ENCODE results near the gene TFEB. TPM values are rescaled to one million over a fixed set of nuclear protein-coding genes. Genes with fewer than 3 reads are reported as not detected.

The TFEB gene
- polyA plus RNA-seq, 4 donors: 11.5 to 153 (median 27.1) TPM

GRCh38 chr6:41699063-41699462 is 36.3 kb downstream of the TFEB start:
- FAIRE-seq (no peak), DNase-seq (no peak)
- WGBS, 3 donors: 76 to 91% (median 83%) methylated on average over 2 of the region's 2 CpGs
- peaks cover 0 to 72% (median 0%) of the 10 kb centered on the region in 3 donors for H3K36me3 ChIP-seq (ENCODE audit: control insufficient read depth in 3 of 3, insufficient read depth in 2 of 3, low read depth in 1 of 3, low read length in 3 of 3)
- H3K4me1 ChIP-seq (ENCODE audit: control insufficient read depth in 3 of 3, insufficient read depth in 2 of 3, low read depth in 1 of 3, low read length in 2 of 3): no peaks in the 10 kb centered on the region
- no peak overlapping the region for H3K27ac ChIP-seq (ENCODE audit: low read depth in 1 of 3, low read length in 2 of 3)
- H3K27me3 ChIP-seq (ENCODE audit: control insufficient read depth in 3 of 3, insufficient read depth in 3 of 3, low read length in 3 of 3): no peaks in the 10 kb centered on the region
- no peaks in the 10 kb centered on the region for H3K9me3 ChIP-seq (ENCODE audit: control insufficient read depth in 2 of 2, insufficient read depth in 1 of 2, low read depth in 1 of 2, low read length in 1 of 2)
- no peak overlapping the region for H3K4me3 ChIP-seq (ENCODE audit: low read depth in 1 of 3, low read length in 3 of 3)

DNA sequence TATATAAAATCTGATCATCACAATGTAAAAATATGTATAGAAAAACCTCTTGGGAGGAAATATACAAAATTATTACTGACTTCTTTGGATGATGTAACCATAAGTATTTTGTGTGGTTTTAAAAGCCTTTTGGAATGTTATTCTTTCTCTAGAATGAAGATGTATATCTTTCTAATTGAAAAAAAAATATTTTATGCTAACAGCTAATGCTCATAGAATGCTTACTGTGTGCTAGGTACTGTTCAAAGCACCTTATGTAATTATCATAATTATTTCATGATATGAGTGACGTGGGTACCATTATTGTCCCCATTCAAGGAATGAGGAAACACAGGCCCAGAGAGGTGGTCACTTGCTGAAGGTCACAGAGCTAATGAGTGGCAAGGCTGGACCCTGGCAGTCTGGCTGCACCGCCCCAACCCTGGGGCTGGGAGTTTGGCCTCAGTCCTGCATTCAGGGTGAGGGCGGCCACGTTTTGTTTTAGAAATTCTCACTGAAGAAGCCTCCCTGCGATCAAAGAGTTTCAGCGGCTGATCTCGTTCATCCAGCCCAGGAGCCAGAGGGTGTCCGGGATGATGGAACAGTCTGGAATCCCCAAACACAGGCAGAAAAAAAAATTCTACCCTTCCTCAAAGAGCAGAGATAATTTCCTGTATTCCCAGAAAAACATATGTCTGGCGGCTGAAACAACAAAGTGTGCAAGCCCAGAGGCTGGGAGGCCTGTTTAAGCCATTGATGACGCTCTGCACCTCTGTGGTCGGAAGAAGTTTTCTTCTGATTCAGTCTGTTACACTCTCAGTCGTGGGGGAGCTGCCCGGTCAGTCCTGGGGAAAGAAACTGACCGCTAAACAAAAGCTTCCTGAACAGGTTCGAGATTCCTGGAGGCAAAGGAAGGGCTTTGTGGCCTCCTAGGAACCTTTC is 37.3 kb downstream of the TFEB start:
- Histone ChIP-seq H3K4me3 (ENCODE audit: low read depth in 1 of 3, low read length in 3 of 3) (no peak overlapping the region), H3K9me3 (ENCODE audit: control insufficient read depth in 2 of 2, insufficient read depth in 1 of 2, low read depth in 1 of 2, low read length in 1 of 2) (no peaks in the 10 kb centered on the region), H3K27ac (ENCODE audit: low read depth in 1 of 3, low read length in 2 of 3) (no peak overlapping the region), H3K36me3 (ENCODE audit: control insufficient read depth in 3 of 3, insufficient read depth in 2 of 3, low read depth in 1 of 3, low read length in 3 of 3) (peaks cover 0 to 70% (median 0%) of the 10 kb centered on the region in 3 donors), H3K4me1 (ENCODE audit: control insufficient read depth in 3 of 3, insufficient read depth in 2 of 3, low read depth in 1 of 3, low read length in 2 of 3) (no peaks in the 10 kb centered on the region), H3K27me3 (ENCODE audit: control insufficient read depth in 3 of 3, insufficient read depth in 3 of 3, low read length in 3 of 3) (no peaks in the 10 kb centered on the region)
- FAIRE-seq: no peak
- DNase-seq: no peak
- whole genome bisulfite sequencing, 3 donors: 74 to 85% (median 82%) methylated on average over 15 of the region's 15 CpGs

- 93 to 96% (median 94%) methylated on average over 6 of the region's 6 CpGs for WGBS, 3 donors
- Histone ChIP-seq H3K27me3 (ENCODE audit: control insufficient read depth in 3 of 3, insufficient read depth in 3 of 3, low read length in 3 of 3) (no peaks in the 10 kb centered on the region), H3K4me3 (ENCODE audit: low read depth in 1 of 3, low read length in 3 of 3) (no peak overlapping the region), H3K9me3 (ENCODE audit: control insufficient read depth in 2 of 2, insufficient read depth in 1 of 2, low read depth in 1 of 2, low read length in 1 of 2) (no peaks in the 10 kb centered on the region), H3K4me1 (ENCODE audit: control insufficient read depth in 3 of 3, insufficient read depth in 2 of 3, low read depth in 1 of 3, low read length in 2 of 3) (no peaks in the 10 kb centered on the region), H3K27ac (ENCODE audit: low read depth in 1 of 3, low read length in 2 of 3) (no peak overlapping the region), H3K36me3 (ENCODE audit: control insufficient read depth in 3 of 3, insufficient read depth in 2 of 3, low read depth in 1 of 3, low read length in 3 of 3) (peaks cover 0 to 67% (median 0%) of the 10 kb centered on the region in 3 donors)
- no peak for DNase-seq
- FAIRE-seq: no peak
Observed at GRCh38 chr6:41696788-41697187, 38.6 kb downstream of the TFEB start.

DNA sequence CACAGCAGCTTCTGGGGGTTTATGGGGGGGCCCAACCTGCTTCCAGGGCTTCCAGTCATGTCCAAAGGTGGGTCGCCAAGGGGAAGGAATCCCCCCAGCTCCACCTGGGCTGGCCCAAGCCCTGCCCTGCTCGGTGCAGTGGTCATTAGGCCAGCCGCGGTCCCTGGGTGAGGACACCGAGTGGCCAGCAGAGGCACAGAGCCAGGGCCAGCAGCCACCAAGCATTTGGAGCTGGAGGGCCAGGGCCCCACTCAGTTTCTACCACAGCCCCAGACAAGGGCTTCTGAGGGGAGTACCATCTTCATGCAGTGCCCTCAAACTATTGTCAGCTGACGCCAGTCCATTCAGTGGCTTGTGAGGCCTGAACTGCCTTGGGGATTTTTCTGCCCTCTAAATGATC is 39.6 kb downstream of the TFEB start:
- peaks cover 0 to 69% (median 0%) of the 10 kb centered on the region in 3 donors for H3K36me3 ChIP-seq (ENCODE audit: control insufficient read depth in 3 of 3, insufficient read depth in 2 of 3, low read depth in 1 of 3, low read length in 3 of 3)
- no peak overlapping the region for H3K27ac ChIP-seq (ENCODE audit: low read depth in 1 of 3, low read length in 2 of 3)
- no peaks in the 10 kb centered on the region for H3K9me3 ChIP-seq (ENCODE audit: control insufficient read depth in 2 of 2, insufficient read depth in 1 of 2, low read depth in 1 of 2, low read length in 1 of 2)
- FAIRE-seq (no peak), DNase-seq (no peak)
- no peaks in the 10 kb centered on the region for H3K27me3 ChIP-seq (ENCODE audit: control insufficient read depth in 3 of 3, insufficient read depth in 3 of 3, low read length in 3 of 3)
- H3K4me1 ChIP-seq (ENCODE audit: control insufficient read depth in 3 of 3, insufficient read depth in 2 of 3, low read depth in 1 of 3, low read length in 2 of 3): no peaks in the 10 kb centered on the region
- WGBS, 3 donors: 86 to 94% (median 92%) methylated on average over 6 of the region's 6 CpGs
- H3K4me3 ChIP-seq (ENCODE audit: low read depth in 1 of 3, low read length in 3 of 3): no peak overlapping the region

DNA sequence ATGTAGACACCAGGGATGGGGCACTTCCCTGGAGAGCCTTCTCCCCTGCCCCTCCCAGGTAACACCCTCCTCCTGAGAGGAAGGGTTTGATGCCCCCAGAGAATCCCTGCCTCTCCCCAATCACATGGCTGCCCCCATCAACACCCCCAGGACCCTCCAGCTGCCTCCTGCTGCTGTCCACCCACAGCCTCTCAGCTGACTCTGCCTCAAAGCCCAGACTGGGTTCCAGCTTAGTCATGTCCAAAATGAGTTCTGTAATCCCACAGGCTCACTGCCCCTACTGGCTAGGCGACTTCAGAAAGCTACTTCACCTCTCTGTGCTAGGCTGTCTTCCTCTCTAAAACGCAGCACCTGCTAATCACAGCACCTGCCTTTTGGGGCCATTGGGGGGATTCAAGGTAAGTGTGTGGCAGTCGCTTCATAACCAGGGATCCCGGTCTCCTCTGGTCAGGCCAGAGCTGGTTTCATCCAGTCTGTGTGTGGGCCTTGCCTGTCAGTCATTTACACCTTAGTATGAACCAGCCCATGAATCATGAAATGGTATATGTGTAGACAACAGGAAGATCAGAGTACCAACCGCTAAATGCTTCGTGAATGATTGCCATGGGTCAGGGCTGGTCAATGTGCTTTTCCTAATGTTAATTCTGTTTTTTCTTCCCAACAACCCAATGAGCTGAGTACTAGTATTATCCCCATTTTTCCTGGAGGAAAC is 40.4 kb downstream of the TFEB start:
- no peak overlapping the region for H3K4me3 ChIP-seq (ENCODE audit: low read depth in 1 of 3, low read length in 3 of 3)
- H3K9me3 ChIP-seq (ENCODE audit: control insufficient read depth in 2 of 2, insufficient read depth in 1 of 2, low read depth in 1 of 2, low read length in 1 of 2): no peaks in the 10 kb centered on the region
- H3K4me1 ChIP-seq (ENCODE audit: control insufficient read depth in 3 of 3, insufficient read depth in 2 of 3, low read depth in 1 of 3, low read length in 2 of 3): no peaks in the 10 kb centered on the region
- no peaks in the 10 kb centered on the region for H3K27me3 ChIP-seq (ENCODE audit: control insufficient read depth in 3 of 3, insufficient read depth in 3 of 3, low read length in 3 of 3)
- FAIRE-seq: no peak
- peaks cover 0 to 72% (median 3%) of the 10 kb centered on the region in 3 donors for H3K36me3 ChIP-seq (ENCODE audit: control insufficient read depth in 3 of 3, insufficient read depth in 2 of 3, low read depth in 1 of 3, low read length in 3 of 3)
- no peak for DNase-seq
- 66 to 79% (median 72%) methylated on average over 6 of the region's 6 CpGs for WGBS, 3 donors
- no peak overlapping the region for H3K27ac ChIP-seq (ENCODE audit: low read depth in 1 of 3, low read length in 2 of 3)

GRCh38 chr6:41693281-41694240 is 41.8 kb downstream of the TFEB start:
- Histone ChIP-seq H3K4me1 (ENCODE audit: control insufficient read depth in 3 of 3, insufficient read depth in 2 of 3, low read depth in 1 of 3, low read length in 2 of 3) (no peaks in the 10 kb centered on the region), H3K4me3 (ENCODE audit: low read depth in 1 of 3, low read length in 3 of 3) (no peak overlapping the region), H3K27me3 (ENCODE audit: control insufficient read depth in 3 of 3, insufficient read depth in 3 of 3, low read length in 3 of 3) (no peaks in the 10 kb centered on the region), H3K36me3 (ENCODE audit: control insufficient read depth in 3 of 3, insufficient read depth in 2 of 3, low read depth in 1 of 3, low read length in 3 of 3) (peaks cover 0 to 75% (median 3%) of the 10 kb centered on the region in 3 donors), H3K27ac (ENCODE audit: low read depth in 1 of 3, low read length in 2 of 3) (no peak overlapping the region), H3K9me3 (ENCODE audit: control insufficient read depth in 2 of 2, insufficient read depth in 1 of 2, low read depth in 1 of 2, low read length in 1 of 2) (no peaks in the 10 kb centered on the region)
- WGBS, 3 donors: 73 to 80% (median 75%) methylated on average over 10 of the region's 10 CpGs
- FAIRE-seq: no peak
- no peak for DNase-seq

GRCh38 chr6:41692730-41693129 is 42.7 kb downstream of the TFEB start:
- H3K9me3 ChIP-seq (ENCODE audit: control insufficient read depth in 2 of 2, insufficient read depth in 1 of 2, low read depth in 1 of 2, low read length in 1 of 2): no peaks in the 10 kb centered on the region
- no peak overlapping the region for H3K4me3 ChIP-seq (ENCODE audit: low read depth in 1 of 3, low read length in 3 of 3)
- 73 to 89% (median 86%) methylated on average over 2 of the region's 2 CpGs for WGBS, 3 donors
- peaks cover 0 to 4% (median 0%) of the 10 kb centered on the region in 3 donors for H3K4me1 ChIP-seq (ENCODE audit: control insufficient read depth in 3 of 3, insufficient read depth in 2 of 3, low read depth in 1 of 3, low read length in 2 of 3)
- no peaks in the 10 kb centered on the region for H3K27me3 ChIP-seq (ENCODE audit: control insufficient read depth in 3 of 3, insufficient read depth in 3 of 3, low read length in 3 of 3)
- FAIRE-seq: no peak
- H3K36me3 ChIP-seq (ENCODE audit: control insufficient read depth in 3 of 3, insufficient read depth in 2 of 3, low read depth in 1 of 3, low read length in 3 of 3): peaks cover 0 to 78% (median 3%) of the 10 kb centered on the region in 3 donors
- no peak for DNase-seq
- H3K27ac ChIP-seq (ENCODE audit: low read depth in 1 of 3, low read length in 2 of 3): no peak overlapping the region
